Measurements from ENCODE around the gene NMNAT1. TPM values are rescaled to one million over a fixed set of nuclear protein-coding genes. Genes with fewer than 3 reads are reported as not detected.
"Not testable (repeated sequence)": the region's sequence is repeated elsewhere in the genome, so short reads cannot be mapped to it uniquely, and the experiment has no call there.

NMNAT1 gene
- total RNA-seq, 1 experiment from 2014 or later = 5.2 TPM

DNA sequence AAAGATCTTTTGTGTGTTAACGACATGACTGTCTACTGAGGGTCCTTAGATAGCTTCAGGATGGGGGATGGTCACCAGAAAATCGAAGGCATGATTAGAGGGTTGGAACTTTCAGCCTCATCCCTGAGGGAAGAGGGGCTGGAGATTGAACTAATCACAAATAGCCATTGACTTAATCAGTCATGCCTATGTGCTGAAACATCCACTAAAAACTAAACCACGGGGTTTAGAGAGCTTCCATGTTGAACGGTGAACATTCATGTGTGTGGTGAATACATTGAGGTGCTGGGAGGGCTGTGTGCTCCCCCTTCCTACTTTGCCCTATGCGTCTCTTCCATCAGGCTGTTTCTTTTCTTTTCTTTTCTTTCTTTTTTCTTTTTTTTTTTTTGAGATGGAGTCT is 70.7 kb downstream of the NMNAT1 start:
- DNase-seq (ENCODE audit: low spot score) = no peak

- no peak for DNase-seq (ENCODE audit: low spot score)
These were observed 76.3 kb downstream of the NMNAT1 start for GRCh38 chr1:10019561-10019960.

DNA sequence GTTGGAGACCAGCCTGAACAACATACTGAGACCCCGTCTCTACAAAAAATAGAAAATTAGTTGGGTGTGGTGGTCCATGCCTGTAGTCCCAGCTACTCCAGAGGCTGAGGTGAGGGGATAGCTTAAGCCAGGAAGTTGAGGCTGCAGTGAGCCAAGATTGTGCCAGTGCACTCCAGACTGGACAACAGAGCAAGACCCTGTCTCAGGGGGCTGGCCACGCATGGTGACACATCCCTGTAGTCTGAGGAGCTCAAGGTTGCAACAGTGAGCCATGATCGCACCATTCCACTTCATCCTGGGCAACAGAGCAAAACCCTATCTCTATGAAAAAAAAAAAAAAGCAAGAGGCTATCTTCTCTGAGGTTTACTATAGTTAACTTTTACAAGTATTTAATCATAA is 76.8 kb downstream of the NMNAT1 start:
- DNase-seq (ENCODE audit: low spot score) = no peak

- DNase-seq (ENCODE audit: low spot score) = not testable (repeated sequence)
These were observed 77.4 kb downstream of the NMNAT1 start for GRCh38 chr1:10020678-10021077.

- DNase-seq (ENCODE audit: low spot score) = not testable (repeated sequence)
These were observed 78.7 kb downstream of the NMNAT1 start for GRCh38 chr1:10021992-10022391.

DNA sequence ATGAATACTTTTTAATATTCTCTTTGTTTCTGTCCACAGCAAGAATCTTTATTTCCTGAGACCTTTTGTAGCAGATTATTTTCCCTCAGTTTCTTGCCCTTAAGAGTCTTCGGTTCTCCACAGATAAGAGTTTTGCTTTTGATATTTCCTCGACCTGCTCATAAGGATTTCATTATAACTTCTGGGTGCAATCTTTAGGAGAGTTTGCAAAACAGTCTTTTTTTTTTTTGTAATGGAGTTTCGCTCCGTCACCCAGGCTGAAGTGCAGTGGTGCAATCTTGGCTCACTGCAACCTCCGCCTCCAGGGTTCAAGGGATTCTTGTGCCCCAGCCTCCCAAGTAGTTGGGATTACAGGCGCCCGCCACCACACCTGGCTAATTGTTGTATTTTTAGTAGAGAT is 79.4 kb downstream of the NMNAT1 start:
- DNase-seq (ENCODE audit: low spot score) = no peak

DNA sequence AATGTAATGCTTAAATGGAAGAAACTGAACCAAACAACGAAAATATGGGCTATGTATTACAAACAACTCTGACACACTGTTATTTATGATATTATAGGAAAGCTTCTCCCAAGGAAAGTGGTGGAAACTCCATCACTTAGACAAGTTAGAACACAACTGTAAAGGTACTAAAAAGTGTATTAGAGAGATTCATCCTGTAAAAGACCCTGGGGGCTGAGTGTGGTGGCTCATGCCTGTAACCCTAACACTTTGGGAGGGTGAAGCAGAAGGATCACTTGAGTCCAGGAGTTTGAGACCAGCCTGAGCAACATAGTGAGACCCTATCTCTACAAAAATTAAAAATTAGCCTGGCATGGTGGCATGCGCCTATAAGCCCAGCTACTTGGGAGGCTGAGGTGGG is 82.1 kb downstream of the NMNAT1 start:
- no peak for DNase-seq (ENCODE audit: low spot score)

DNA sequence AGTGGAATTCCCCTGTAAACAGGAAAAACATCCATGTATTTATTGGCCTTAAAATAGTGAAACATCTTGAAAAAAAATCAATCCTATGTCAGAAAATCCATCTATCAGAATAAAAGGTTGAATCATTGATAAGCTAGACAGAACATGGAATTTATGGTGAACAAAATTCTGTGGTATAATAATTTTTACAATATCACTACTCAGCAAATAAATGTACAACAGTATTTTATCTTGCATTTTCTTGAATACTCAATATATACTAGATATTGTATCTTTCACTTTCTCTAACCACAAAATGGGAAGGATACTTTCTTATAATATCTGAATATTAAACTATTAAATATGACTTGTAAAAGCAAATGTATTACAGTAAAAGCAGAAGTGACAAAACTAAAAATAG is 83.8 kb downstream of the NMNAT1 start:
- DNase-seq (ENCODE audit: low spot score) = no peak

DNA sequence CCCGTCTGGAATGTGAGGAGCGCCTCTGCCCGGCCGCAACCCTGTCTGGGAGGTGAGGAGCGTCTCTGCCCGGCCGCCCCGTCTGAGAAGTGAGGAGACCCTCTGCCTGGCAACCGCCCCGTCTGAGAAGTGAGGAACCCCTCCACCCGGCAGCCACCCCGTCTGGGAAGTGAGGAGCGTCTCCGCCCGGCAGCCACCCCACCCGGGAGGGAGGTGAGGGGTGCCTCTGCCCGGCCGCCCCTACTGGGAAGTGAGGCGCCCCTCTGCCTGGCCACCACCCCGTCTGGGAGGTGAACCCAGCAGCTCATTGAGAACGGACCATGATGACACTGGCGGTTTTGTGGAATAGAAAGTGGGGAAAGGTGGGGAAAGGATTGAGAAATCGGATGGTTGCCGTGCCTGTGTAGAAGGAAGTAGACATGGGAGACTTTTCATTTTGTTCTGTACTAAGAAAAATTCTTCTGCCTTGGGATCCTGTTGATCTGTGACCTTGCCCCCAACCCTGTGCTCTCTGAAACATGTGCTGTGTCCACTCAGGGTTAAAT is 85.8 kb downstream of the NMNAT1 start:
- not testable (repeated sequence) for DNase-seq (ENCODE audit: low spot score)

GRCh38 chr1:10031461-10031860 is 88.2 kb downstream of the NMNAT1 start:
- DNase-seq (ENCODE audit: low spot score) = no peak

DNA sequence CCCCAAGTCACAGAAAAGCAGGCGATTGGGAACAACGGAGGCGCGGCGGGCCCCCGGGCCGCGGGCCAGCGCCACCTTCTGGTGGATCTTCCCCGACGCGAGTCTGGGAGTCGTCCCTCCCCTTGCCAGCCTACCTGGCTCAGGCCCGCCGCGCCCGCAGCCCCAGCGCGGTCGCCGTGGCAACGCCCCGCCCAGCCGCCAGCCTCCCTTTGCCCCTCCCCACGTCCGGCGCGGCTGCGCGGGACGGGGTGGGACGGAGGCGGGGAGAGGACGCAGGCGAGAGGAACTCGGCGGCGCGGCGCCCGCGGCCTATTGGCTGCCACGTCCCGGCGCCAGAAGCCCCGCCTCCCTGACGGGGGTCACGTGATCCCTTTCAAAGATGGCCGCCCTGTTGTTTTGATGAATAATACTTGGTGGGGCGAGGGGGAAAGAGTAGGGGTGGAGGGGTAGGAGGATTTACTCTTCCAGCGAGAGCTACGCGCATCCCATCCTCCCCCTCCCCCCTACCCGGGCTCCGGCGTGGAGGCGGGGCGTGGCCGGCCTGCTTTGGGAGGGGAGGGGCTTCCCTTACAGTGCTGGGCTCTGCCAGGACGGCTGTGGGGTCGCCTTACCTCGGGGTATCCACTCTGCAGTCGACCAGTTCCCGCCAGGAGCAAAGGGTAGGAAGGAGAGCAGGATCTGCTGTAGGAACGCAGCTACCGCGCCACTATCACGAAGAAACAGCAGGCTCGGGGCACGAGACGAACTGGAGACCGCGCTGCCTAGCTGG is 89.5 kb downstream of the NMNAT1 start, which contains the start of gene UBE4B:
Gene UBE4B (plus strand): TSS at position 369 of the 769 bp plus-strand sequence. CDS start 713 bp downstream, outside the sequence.
- peak; percentile 98 for DNase-seq (ENCODE audit: low spot score)

GRCh38 chr1:10033359-10033845 is 90.1 kb downstream of the NMNAT1 start:
- peak; percentile 71 for DNase-seq (ENCODE audit: low spot score)

Small RNAs within 50 kb of the gene (small RNA-seq; reads per million reads assigned to genes)
- gene MIR5697 = not detected

Other genes with a start within 250 kb of the NMNAT1 start
- 78.4 and 99.0 TPM in 2 replicates for gene CLSTN1, start 119.5 kb upstream of the NMNAT1 start, total RNA-seq (2014; rRNA removed; shearing (Covaris generic))
- 12.2 and 16.4 TPM in 2 replicates for gene CTNNBIP1, start 33.2 kb upstream of the NMNAT1 start, total RNA-seq (2014; rRNA removed; shearing (Covaris generic))
- gene LZIC, start 84 bp upstream of the NMNAT1 start, total RNA-seq (2014; rRNA removed; shearing (Covaris generic)) = 7.7 and 8.7 TPM in 2 replicates
- gene RBP7, start 53.8 kb downstream of the NMNAT1 start, total RNA-seq (2014; rRNA removed; shearing (Covaris generic)) = not detected in 2 replicates
- 35.4 and 41.1 TPM in 2 replicates for gene UBE4B, start 89.5 kb downstream of the NMNAT1 start, total RNA-seq (2014; rRNA removed; shearing (Covaris generic))